Stomach (tissue), 4 donors: ENCODE data around the gene SUPT3H.

Source experiments
- EP300 ChIP-seq: sonication (generic); formaldehyde crosslinking; IDR thresholded peaks from one replicate; pipeline ENCODE4 v1.6.1; 2017; ENCODE audit warnings: antibody characterized with exemption
- TF ChIP-seq, protein P1 (sequence below), 7 experiments: fragments of 450-650 bp in 4 of 7; fragments of 200-600 bp in 3 of 7; sonication (generic) in 3 of 7; IDR thresholded peaks; one replicate each; pipeline ENCODE4 v1.5.1; 2016 to 2019; ENCODE audit warnings: antibody characterized with exemption in 7 of 7, control low read depth in 2 of 7, mild to moderate bottlenecking in 1 of 7

DNA sequence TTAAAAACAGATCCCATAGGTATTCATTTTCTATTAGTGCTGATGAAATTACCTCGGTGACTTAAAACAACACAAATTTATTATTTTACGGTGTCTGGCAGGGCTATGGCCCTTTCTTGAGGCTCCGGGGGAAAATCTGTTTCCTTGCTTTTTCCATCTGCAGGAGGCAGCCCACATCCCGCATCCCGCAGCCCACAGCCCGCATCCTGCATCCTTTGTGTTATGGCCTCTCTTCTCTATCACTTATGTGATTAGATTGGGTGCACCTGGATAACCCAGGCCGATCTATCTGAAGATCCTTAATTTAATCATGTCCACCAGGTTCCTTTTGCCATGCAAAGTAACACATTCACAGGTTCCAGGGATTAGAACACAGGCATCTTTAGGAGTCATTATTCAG, 582.4 kb downstream of the SUPT3H start:
- TF ChIP-seq, protein P1, sequence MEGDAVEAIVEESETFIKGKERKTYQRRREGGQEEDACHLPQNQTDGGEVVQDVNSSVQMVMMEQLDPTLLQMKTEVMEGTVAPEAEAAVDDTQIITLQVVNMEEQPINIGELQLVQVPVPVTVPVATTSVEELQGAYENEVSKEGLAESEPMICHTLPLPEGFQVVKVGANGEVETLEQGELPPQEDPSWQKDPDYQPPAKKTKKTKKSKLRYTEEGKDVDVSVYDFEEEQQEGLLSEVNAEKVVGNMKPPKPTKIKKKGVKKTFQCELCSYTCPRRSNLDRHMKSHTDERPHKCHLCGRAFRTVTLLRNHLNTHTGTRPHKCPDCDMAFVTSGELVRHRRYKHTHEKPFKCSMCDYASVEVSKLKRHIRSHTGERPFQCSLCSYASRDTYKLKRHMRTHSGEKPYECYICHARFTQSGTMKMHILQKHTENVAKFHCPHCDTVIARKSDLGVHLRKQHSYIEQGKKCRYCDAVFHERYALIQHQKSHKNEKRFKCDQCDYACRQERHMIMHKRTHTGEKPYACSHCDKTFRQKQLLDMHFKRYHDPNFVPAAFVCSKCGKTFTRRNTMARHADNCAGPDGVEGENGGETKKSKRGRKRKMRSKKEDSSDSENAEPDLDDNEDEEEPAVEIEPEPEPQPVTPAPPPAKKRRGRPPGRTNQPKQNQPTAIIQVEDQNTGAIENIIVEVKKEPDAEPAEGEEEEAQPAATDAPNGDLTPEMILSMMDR (IDR thresholded peaks at IDR 0.05) = no peak
- TF ChIP-seq EP300 = no peak
